ENCODE measurements around the gene CSNK1G1. TPM values are rescaled to one million over a fixed set of nuclear protein-coding genes. Genes with fewer than 3 reads are reported as not detected.

CSNK1G1 gene
- polyA plus RNA-seq, 1 experiment, result 8.0 TPM

DNA sequence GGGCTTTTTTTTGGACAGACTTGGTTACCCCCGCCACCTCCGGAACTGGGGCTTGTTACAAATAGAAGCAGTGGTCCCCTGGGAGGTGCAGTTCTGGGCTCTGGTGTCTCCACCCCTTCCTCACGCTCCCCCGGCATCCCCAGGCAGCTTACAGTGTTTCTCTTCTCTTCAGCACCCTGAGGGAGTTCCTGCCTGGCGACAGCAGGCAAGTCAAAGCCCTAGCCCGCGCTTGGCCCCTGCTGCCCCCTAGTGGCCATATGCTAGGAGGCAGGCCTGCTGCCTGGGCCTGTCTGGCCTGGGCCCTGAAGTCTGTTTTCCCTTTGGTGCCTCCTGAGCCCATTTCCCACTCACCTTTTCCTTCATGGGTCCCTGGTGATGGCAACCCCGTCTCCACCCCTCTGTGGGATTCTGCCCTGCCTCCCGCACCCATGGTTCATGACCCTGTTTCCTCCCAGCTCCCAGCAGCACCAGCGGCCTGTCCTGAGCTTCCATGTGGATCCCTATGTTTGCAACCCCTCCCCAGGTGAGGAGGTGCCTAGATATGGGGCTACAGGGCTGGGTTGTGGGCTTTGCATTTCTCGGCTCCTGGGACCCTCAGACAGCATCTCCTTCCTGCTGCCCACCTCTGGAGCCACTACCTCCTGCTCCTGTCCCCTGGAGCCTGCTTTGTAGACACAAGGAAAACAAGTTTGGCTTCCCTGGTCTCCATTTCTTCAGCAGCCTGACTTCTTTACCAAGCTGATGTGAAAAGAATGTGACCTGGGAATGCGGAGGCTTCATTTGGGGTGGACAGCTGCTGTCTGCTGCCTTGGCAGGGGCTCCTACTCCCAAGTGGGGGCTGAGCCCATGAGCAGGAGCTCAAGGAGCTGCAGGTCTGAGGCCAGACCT is 202.2 kb downstream of the CSNK1G1 start:
- Histone ChIP-seq H3K36me3 (ENCODE audit: control insufficient read depth, insufficient read depth, low read length) (peaks cover 32% of the 10 kb centered on the region), H3K27me3 (ENCODE audit: control insufficient read depth, insufficient read depth, low read length) (peaks cover 5% of the 10 kb centered on the region), H3K4me3 (ENCODE audit: low read depth, low read length) (no peak overlapping the region)
- POLR2A ChIA-PET, result interaction anchor here (1.0 kb wide), 1 partner anchor 9 kb away, joined by 4 read pairs; the partner anchor contains the start of gene PPIB
- TF ChIP-seq, protein P1, sequence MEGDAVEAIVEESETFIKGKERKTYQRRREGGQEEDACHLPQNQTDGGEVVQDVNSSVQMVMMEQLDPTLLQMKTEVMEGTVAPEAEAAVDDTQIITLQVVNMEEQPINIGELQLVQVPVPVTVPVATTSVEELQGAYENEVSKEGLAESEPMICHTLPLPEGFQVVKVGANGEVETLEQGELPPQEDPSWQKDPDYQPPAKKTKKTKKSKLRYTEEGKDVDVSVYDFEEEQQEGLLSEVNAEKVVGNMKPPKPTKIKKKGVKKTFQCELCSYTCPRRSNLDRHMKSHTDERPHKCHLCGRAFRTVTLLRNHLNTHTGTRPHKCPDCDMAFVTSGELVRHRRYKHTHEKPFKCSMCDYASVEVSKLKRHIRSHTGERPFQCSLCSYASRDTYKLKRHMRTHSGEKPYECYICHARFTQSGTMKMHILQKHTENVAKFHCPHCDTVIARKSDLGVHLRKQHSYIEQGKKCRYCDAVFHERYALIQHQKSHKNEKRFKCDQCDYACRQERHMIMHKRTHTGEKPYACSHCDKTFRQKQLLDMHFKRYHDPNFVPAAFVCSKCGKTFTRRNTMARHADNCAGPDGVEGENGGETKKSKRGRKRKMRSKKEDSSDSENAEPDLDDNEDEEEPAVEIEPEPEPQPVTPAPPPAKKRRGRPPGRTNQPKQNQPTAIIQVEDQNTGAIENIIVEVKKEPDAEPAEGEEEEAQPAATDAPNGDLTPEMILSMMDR (IDR thresholded peaks at IDR 0.05; ENCODE audit: insufficient read depth, low read depth, low read length), result peak; percentile 99
- CTCF ChIA-PET, result interaction anchor here (0.5 to 3.6 kb wide), 23 partner anchors 9 to 847 kb away, joined by 3 to 19 read pairs (median 4); partner anchors contain the start of genes CIAO2A and PPIB
- peak; percentile 28 for DNase-seq (ENCODE audit: low read depth)

DNA sequence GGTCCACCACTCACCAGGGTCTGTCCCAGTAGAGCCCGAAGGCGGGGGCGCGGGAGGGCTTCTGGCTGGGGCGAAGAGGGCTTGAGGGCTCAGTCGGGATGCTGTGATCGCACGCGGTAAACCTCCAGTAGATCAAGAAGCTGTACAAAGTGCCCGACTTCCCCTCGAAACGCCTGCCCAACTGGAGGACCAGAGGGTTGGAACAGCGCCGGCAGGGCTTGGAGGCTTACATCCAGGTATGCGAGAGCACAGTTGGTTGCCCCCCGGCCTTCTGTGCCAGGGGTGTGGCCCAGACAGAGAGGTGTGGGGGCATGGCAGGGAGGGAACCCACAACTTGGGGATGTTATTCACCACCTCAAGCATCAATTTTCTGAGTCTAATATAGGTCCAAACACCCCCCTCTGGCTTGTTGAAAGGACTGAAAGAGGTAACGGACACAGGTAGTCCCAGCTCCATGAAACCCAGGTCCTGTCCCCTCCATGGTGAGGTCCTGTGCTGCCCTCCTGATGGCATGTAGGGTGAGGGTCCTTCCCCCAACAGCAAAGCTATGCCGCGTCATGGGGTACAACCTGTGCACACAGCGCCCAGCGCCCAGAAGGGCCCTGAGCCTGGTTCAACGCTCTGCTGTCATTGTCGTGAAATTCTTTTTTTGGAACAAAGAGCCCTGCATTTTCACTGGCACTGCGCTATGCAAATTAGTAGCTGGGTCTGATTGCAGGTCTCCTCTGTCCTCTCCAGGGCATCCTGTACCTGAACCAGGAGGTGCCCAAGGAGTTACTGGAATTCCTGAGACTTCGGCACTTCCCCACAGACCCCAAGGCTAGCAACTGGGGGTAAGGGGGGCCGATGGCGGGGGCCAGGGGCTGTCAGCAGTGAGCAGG is 203.2 kb downstream of the CSNK1G1 start:
- TF ChIP-seq, protein P1 (IDR thresholded peaks at IDR 0.05; ENCODE audit: insufficient read depth, low read depth, low read length), result no peak
- Histone ChIP-seq H3K4me3 (ENCODE audit: low read depth, low read length) (no peak overlapping the region; the same call in 1 of the 2 replicates), H3K27me3 (ENCODE audit: control insufficient read depth, insufficient read depth, low read length) (peaks cover 5% of the 10 kb centered on the region), H3K36me3 (ENCODE audit: control insufficient read depth, insufficient read depth, low read length) (peaks cover 23% of the 10 kb centered on the region)
- no peak for DNase-seq (ENCODE audit: low read depth)
- CTCF ChIA-PET, result interaction anchor here (0.5 to 3.6 kb wide), 14 partner anchors 8 to 848 kb away, joined by 3 to 19 read pairs (median 4); partner anchors contain the start of genes CIAO2A and PPIB
- POLR2A ChIA-PET, result interaction anchor here (0.6 to 1.0 kb wide), 2 partner anchors 10 to 25 kb away, joined by 3 to 4 read pairs; partner anchors contain the start of gene PPIB

- TF ChIP-seq, protein P1 (IDR thresholded peaks at IDR 0.05; ENCODE audit: insufficient read depth, low read depth, low read length), result no peak
- peaks cover 17% of the 10 kb centered on the region for H3K36me3 ChIP-seq (ENCODE audit: control insufficient read depth, insufficient read depth, low read length)
- H3K4me3 ChIP-seq (ENCODE audit: low read depth, low read length), result peak within 1 kb of the TSS; percentile 49
- DNase-seq (ENCODE audit: low read depth), result no peak
- ChIA-PET POLR2A (interaction anchor here (0.6 kb wide), 1 partner anchor 10 kb away, joined by 6 read pairs; no protein-coding TSS in a partner anchor), CTCF (interaction anchor here (1.9 to 3.6 kb wide), 2 partner anchors 11 to 29 kb away, joined by 5 to 18 read pairs; partner anchors contain the start of gene PPIB)
- peaks cover 5% of the 10 kb centered on the region for H3K27me3 ChIP-seq (ENCODE audit: control insufficient read depth, insufficient read depth, low read length)
Observed at GRCh38 chr15:64151727-64152506, 204.1 kb downstream of the CSNK1G1 start, which contains the start of gene SNX22. TSS of gene SNX22 (plus strand) at chr15:64151731. CDS start at chr15:64151776, 45 bp downstream.

- Histone ChIP-seq H3K27me3 (ENCODE audit: control insufficient read depth, insufficient read depth, low read length) (peaks cover 5% of the 10 kb centered on the region), H3K4me3 (ENCODE audit: low read depth, low read length) (no peak overlapping the region), H3K36me3 (ENCODE audit: control insufficient read depth, insufficient read depth, low read length) (peaks cover 3% of the 10 kb centered on the region)
- no peak for DNase-seq (ENCODE audit: low read depth)
- TF ChIP-seq, protein P1 (IDR thresholded peaks at IDR 0.05; ENCODE audit: insufficient read depth, low read depth, low read length), result no peak
- ChIA-PET CTCF (interaction anchor here (0.7 kb wide), 1 partner anchor 64 kb away, joined by 3 read pairs; no protein-coding TSS in a partner anchor), POLR2A (no interaction called here)
Observed at GRCh38 chr15:64149893-64150578, 205.9 kb downstream of the CSNK1G1 start.
